ENCODE measurements around the gene C10orf105. TPM values are rescaled to one million over a fixed set of nuclear protein-coding genes. Genes with fewer than 3 reads are reported as not detected.

Gene C10orf105
- total and polyA plus RNA-seq, 2 donors from 2014 or later: 0.35 TPM; not detected in 1

DNA sequence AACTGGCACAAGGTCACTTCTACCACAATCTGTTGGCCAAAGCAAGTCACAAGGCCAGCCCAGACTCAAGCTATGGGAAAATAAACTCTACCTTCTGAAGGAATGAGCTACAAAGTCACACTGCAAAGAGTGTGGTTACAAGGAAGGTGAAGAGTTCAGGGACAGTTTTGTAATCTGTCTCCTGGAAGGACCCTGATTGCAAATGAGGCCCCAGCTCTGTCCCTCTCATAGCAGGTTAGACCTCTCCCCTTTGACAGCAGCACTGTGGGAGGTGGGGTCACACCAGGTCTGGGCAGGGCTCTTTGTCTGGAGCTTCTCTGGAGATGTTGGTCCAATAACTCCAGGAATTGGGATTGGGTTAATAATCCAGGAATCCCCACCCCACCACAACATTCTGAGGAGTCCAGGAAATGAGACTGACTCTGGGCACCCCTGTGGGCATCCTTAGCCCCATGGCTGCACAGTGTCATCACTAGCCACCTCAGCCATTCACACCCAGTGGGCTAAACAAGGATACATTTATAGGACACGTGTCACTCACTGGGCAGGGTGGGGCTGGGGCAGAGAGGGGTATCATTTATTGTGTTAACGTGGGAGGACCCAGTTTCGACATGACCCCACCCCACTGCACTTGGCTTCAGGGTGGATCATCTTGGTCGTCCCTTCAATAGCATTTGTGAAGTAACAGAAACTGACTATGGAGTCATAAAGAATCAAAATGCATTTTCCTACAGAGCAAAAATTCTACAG lies 23.7 kb upstream of the C10orf105 start:
- no peak overlapping the region for H3K9ac ChIP-seq (ENCODE audit: low read length in 3 of 3)
- intact Hi-C loops (cut with DNase I): no loop called here
- peaks cover 0 to 20% (median 10%) of the 10 kb centered on the region in 3 donors for H3K4me1 ChIP-seq (ENCODE audit: control insufficient read depth in 2 of 3, insufficient read depth in 2 of 3, low read depth in 1 of 3, low read length in 3 of 3)
- H3K9me3 ChIP-seq (ENCODE audit: control insufficient read depth in 2 of 3, insufficient read depth in 1 of 3, low read length in 3 of 3): peaks cover 0 to 7% (median 0%) of the 10 kb centered on the region in 3 donors
- no peaks in the 10 kb centered on the region for H3K27me3 ChIP-seq (ENCODE audit: control insufficient read depth, insufficient read depth, low read length)
- H3K27ac ChIP-seq (ENCODE audit: low read depth in 2 of 2, low read length in 2 of 2): no peak overlapping the region
- TF ChIP-seq, protein P1, sequence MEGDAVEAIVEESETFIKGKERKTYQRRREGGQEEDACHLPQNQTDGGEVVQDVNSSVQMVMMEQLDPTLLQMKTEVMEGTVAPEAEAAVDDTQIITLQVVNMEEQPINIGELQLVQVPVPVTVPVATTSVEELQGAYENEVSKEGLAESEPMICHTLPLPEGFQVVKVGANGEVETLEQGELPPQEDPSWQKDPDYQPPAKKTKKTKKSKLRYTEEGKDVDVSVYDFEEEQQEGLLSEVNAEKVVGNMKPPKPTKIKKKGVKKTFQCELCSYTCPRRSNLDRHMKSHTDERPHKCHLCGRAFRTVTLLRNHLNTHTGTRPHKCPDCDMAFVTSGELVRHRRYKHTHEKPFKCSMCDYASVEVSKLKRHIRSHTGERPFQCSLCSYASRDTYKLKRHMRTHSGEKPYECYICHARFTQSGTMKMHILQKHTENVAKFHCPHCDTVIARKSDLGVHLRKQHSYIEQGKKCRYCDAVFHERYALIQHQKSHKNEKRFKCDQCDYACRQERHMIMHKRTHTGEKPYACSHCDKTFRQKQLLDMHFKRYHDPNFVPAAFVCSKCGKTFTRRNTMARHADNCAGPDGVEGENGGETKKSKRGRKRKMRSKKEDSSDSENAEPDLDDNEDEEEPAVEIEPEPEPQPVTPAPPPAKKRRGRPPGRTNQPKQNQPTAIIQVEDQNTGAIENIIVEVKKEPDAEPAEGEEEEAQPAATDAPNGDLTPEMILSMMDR (IDR thresholded peaks at IDR 0.05; ENCODE audit: borderline replicate concordance, extremely low read depth, insufficient read depth): no peak
- FAIRE-seq (no peak), DNase-seq (peak in 1 of 5 donors; percentile 37)
- H3K4me3 ChIP-seq (ENCODE audit: low read length in 3 of 3): no peak overlapping the region
- no peaks in the 10 kb centered on the region for H3K36me3 ChIP-seq (ENCODE audit: control insufficient read depth in 2 of 3, insufficient read depth in 3 of 3, low read length in 3 of 3)

DNA sequence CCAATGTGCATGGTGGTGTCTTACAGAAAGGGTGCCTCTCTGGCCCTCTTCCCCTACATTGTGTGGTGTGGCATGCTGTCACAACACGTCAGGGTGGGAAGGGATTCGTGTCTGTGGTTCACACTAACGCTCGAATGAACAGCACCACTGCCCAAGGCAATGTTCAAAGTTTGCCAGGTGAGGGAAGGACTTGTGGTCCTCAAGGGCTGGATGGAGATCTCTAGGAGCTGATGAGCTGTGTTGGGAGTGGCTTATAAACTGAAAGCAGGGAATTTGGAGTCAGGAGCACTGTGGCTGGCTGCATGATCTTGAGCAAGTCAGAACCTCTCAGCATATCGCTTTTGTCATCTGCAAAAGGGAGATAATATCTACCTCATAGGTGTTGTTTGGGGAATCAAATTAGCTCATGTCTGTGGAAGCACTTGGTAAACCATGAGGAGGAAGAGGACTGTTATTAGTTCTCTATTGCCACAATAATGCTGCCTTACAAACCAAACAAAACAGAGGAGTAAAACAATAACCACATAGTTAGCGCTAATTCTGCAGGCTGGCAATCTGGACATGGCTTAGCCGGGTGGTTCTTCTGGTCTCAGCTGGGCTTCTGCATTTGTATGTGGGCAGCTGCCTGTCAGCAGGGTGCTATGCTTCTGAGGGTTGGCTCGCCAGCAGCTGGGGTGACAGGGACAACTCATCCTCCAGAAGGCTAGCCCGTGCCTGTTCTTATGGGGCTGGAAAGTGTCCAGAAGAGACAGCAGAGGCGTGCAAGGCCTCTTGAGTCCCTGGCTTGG lies 22.9 kb upstream of the C10orf105 start:
- no peaks in the 10 kb centered on the region for H3K27me3 ChIP-seq (ENCODE audit: control insufficient read depth, insufficient read depth, low read length)
- TF ChIP-seq, protein P1 (IDR thresholded peaks at IDR 0.05; ENCODE audit: borderline replicate concordance, extremely low read depth, insufficient read depth): no peak
- H3K36me3 ChIP-seq (ENCODE audit: control insufficient read depth in 2 of 3, insufficient read depth in 3 of 3, low read length in 3 of 3): no peaks in the 10 kb centered on the region
- FAIRE-seq (no peak), DNase-seq (peak in 1 of 5 donors; percentile 30)
- intact Hi-C loops (cut with DNase I): no loop called here
- peaks cover 0 to 7% (median 0%) of the 10 kb centered on the region in 3 donors for H3K9me3 ChIP-seq (ENCODE audit: control insufficient read depth in 2 of 3, insufficient read depth in 1 of 3, low read length in 3 of 3)
- H3K4me1 ChIP-seq (ENCODE audit: control insufficient read depth in 2 of 3, insufficient read depth in 2 of 3, low read depth in 1 of 3, low read length in 3 of 3): peaks cover 0 to 12% (median 5%) of the 10 kb centered on the region in 3 donors
- H3K9ac ChIP-seq (ENCODE audit: low read length in 3 of 3): no peak overlapping the region
- H3K4me3 ChIP-seq (ENCODE audit: low read length in 3 of 3): no peak overlapping the region
- H3K27ac ChIP-seq (ENCODE audit: low read depth in 2 of 2, low read length in 2 of 2): no peak overlapping the region

DNA sequence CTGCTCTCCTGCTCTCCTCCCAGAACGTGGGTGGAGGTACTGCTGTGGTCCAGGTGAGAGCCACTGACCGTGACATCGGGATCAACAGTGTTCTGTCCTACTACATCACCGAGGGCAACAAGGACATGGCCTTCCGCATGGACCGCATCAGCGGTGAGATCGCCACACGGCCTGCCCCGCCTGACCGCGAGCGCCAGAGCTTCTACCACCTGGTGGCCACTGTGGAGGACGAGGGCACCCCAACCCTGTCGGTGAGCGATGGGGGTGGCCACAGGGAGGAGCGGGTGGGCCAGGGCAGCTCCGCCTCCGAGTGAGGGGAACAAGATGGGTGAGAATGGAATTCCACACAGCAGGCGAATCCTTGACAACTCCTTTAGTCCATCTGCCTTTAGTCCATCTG lies 22.1 kb upstream of the C10orf105 start:
- Histone ChIP-seq H3K4me1 (ENCODE audit: control insufficient read depth in 2 of 3, insufficient read depth in 2 of 3, low read depth in 1 of 3, low read length in 3 of 3) (peaks cover 0 to 6% (median under 1%) of the 10 kb centered on the region in 3 donors), H3K9ac (ENCODE audit: low read length in 3 of 3) (no peak overlapping the region), H3K27ac (ENCODE audit: low read depth in 2 of 2, low read length in 2 of 2) (no peak overlapping the region), H3K4me3 (ENCODE audit: low read length in 3 of 3) (no peak overlapping the region), H3K9me3 (ENCODE audit: control insufficient read depth in 2 of 3, insufficient read depth in 1 of 3, low read length in 3 of 3) (peaks cover 0 to 7% (median 0%) of the 10 kb centered on the region in 3 donors), H3K36me3 (ENCODE audit: control insufficient read depth in 2 of 3, insufficient read depth in 3 of 3, low read length in 3 of 3) (no peaks in the 10 kb centered on the region), H3K27me3 (ENCODE audit: control insufficient read depth, insufficient read depth, low read length) (no peaks in the 10 kb centered on the region)
- FAIRE-seq (no peak), DNase-seq (peak in 1 of 5 donors; percentile 69)
- TF ChIP-seq, protein P1 (IDR thresholded peaks at IDR 0.05; ENCODE audit: borderline replicate concordance, extremely low read depth, insufficient read depth): no peak
- intact Hi-C loops (cut with DNase I): no loop called here
